ENCODE measurements around the gene CCER1. TPM values are rescaled to one million over a fixed set of nuclear protein-coding genes. Genes with fewer than 3 reads are reported as not detected.
A peak's percentile ranks its signal among the peaks of the same experiment; 100 is the strongest.

The CCER1 gene
- total RNA-seq, 1 donor from 2014 or later: not detected

GRCh38 chr12:90936230-90937005 lies 18.6 kb downstream of the CCER1 start:
- H3K27me3 Mint-ChIP-seq (ENCODE audit: low read depth): no peaks in the 10 kb centered on the region
- no peak for TF ChIP-seq CTCF (IDR thresholded peaks at IDR 0.05)
- no peak overlapping the region for H3K4me3 Mint-ChIP-seq (ENCODE audit: unreplicated experiment)
- H3K27ac Mint-ChIP-seq (ENCODE audit: unreplicated experiment): no peak overlapping the region
- peaks cover 2% of the 10 kb centered on the region for H3K36me3 Mint-ChIP-seq (ENCODE audit: low read depth)
- H3K4me1 Mint-ChIP-seq (ENCODE audit: low read depth): peaks cover 20% of the 10 kb centered on the region
- H3K9me3 Mint-ChIP-seq (ENCODE audit: low read depth): peaks cover 14% of the 10 kb centered on the region
- no peak for DNase-seq (ENCODE audit: low spot score)

- H3K4me1 Mint-ChIP-seq (ENCODE audit: low read depth): peaks cover 16% of the 10 kb centered on the region
- H3K4me3 Mint-ChIP-seq (ENCODE audit: unreplicated experiment): no peak overlapping the region
- no peaks in the 10 kb centered on the region for H3K27me3 Mint-ChIP-seq (ENCODE audit: low read depth)
- peaks cover 8% of the 10 kb centered on the region for H3K36me3 Mint-ChIP-seq (ENCODE audit: low read depth)
- DNase-seq (ENCODE audit: low spot score): no peak
- peaks cover 25% of the 10 kb centered on the region for H3K9me3 Mint-ChIP-seq (ENCODE audit: low read depth)
- no peak for TF ChIP-seq CTCF (IDR thresholded peaks at IDR 0.05)
- no peak overlapping the region for H3K27ac Mint-ChIP-seq (ENCODE audit: unreplicated experiment)
Measured at GRCh38 chr12:90925562-90925961, 29.4 kb downstream of the CCER1 start.

GRCh38 chr12:90924406-90924805 lies 30.6 kb downstream of the CCER1 start:
- H3K27me3 Mint-ChIP-seq (ENCODE audit: low read depth): no peaks in the 10 kb centered on the region
- no peak for TF ChIP-seq CTCF (IDR thresholded peaks at IDR 0.05)

GRCh38 chr12:90922145-90922627 lies 32.8 kb downstream of the CCER1 start:
- Mint-ChIP-seq H3K27me3 (ENCODE audit: low read depth) (no peaks in the 10 kb centered on the region), H3K4me3 (ENCODE audit: unreplicated experiment) (no peak overlapping the region), H3K9me3 (ENCODE audit: low read depth) (peaks cover 10% of the 10 kb centered on the region), H3K36me3 (ENCODE audit: low read depth) (peaks cover 4% of the 10 kb centered on the region), H3K4me1 (ENCODE audit: low read depth) (peaks cover 16% of the 10 kb centered on the region), H3K27ac (ENCODE audit: unreplicated experiment) (peak overlapping the region; percentile 84)
- no peak for DNase-seq (ENCODE audit: low spot score)
- no peak for TF ChIP-seq CTCF (IDR thresholded peaks at IDR 0.05)

More at GRCh38 chr12:90924406-90924805, 30.6 kb downstream of the CCER1 start:
- Mint-ChIP-seq H3K4me1 (ENCODE audit: low read depth) (peaks cover 16% of the 10 kb centered on the region), H3K9me3 (ENCODE audit: low read depth) (peaks cover 16% of the 10 kb centered on the region), H3K27ac (ENCODE audit: unreplicated experiment) (no peak overlapping the region), H3K4me3 (ENCODE audit: unreplicated experiment) (no peak overlapping the region), H3K36me3 (ENCODE audit: low read depth) (peaks cover 8% of the 10 kb centered on the region)
- DNase-seq (ENCODE audit: low spot score): no peak

GRCh38 chr12:90921536-90921935 lies 33.4 kb downstream of the CCER1 start:
- H3K36me3 Mint-ChIP-seq (ENCODE audit: low read depth): peaks cover 2% of the 10 kb centered on the region
- peak overlapping the region; percentile 84 for H3K27ac Mint-ChIP-seq (ENCODE audit: unreplicated experiment)

More at GRCh38 chr12:90921536-90921935, 33.4 kb downstream of the CCER1 start:
- no peak for DNase-seq (ENCODE audit: low spot score)
- peaks cover 16% of the 10 kb centered on the region for H3K4me1 Mint-ChIP-seq (ENCODE audit: low read depth)
- no peak overlapping the region for H3K4me3 Mint-ChIP-seq (ENCODE audit: unreplicated experiment)
- TF ChIP-seq CTCF (IDR thresholded peaks at IDR 0.05): peak; percentile 50
- peaks cover 6% of the 10 kb centered on the region for H3K9me3 Mint-ChIP-seq (ENCODE audit: low read depth)
- no peaks in the 10 kb centered on the region for H3K27me3 Mint-ChIP-seq (ENCODE audit: low read depth)

Data from chondrocyte (in vitro differentiated cells).